ENCODE measurements around the gene MAEA.
"Not testable (repeated sequence)": the region's sequence is repeated elsewhere in the genome, so short reads cannot be mapped to it uniquely, and the experiment has no call there.

The MAEA gene

DNA sequence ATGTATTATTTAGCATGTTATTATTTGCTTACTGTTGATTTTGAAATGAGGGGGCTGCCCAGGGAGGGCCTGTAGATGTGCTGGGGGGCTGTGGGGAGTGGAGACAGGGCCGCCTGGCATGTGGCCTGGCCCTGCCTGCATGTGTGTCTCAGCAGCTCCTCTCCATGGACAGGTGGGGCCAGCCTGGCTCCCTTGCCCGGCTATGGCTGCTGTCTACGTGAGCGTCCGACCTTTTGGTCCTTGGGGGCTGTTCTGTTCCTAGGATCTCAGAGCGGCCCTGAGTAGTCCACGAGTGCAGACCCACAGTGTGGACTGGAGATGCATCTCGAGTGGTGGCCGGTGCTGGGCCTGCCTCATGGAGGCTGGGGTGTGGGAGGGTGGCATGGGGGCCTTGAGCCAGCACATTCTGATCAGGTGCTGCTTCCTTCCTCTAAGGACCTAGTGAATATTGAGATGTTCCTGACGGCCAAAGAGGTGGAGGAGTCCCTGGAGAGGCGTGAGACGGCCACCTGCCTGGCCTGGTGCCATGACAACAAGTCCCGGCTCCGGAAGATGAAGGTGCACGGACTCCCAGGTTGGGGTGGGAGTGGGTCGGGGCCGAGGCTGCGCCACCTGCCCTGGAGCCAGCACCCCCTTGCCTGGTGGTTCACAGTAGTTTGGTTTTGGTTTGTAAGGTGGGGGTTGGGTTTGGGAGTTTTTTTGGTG lies 32.4 kb downstream of the MAEA start:
- no peak for DNase-seq (ENCODE audit: low read depth in 2 of 2)

DNA sequence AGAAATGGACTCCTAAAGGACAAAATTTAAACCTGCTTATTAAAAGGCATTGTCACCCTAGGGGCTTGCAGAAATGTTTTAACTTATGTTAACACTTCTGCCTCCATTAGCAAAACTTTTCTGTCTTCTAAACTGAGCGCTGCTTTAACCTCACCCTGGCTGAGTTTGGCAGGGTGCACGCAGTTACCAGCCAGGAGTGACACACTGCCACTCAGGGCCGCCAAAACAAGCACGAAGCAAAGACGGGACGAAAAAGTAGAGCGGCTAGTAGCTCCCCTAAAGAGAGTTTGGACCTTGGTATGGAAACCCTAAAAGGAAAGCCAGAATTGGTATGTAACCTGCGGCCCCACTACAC lies 33.6 kb downstream of the MAEA start:
- no peak for DNase-seq (ENCODE audit: low read depth in 2 of 2)

DNA sequence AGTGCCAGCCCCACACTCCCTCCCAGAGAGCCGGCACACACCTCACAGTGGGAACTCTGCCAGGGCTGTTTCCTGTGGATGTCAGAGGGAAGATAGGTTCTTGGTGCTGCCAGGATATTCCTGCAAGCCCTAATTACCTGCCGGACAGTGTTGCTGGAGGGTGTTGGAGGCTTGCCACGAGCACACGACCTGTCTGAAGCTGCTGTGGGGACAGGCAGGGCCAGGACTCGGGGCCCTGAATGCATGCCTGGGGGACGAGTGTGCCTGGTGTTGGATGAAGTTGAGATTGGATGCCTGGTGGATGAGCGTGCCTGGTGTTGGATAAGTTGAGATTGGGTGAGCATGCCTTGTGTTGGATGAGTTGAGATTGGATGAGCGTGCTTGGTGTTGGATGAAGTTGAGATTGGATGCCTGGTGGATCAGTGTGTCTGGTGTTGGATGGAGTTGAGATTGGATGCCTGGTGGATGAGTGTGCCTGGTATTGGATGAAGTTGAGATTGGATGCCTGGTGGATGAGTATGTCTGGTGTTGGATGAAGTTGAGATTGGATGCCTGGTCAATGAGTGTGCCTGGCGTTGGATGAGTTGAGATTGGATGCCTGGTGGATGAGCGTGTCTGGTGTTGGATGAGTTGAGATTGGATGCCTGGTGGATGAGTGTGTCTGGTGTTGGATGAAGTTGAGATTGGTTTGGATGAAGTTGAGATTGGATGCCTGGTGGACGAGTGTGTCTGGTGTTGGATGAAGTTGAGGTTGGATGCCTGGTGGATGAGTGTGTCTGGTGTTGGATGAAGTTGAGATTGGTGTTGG lies 34.1 kb downstream of the MAEA start:
- peak; percentile 46 to 54 for DNase-seq (ENCODE audit: low read depth in 2 of 2)

DNA sequence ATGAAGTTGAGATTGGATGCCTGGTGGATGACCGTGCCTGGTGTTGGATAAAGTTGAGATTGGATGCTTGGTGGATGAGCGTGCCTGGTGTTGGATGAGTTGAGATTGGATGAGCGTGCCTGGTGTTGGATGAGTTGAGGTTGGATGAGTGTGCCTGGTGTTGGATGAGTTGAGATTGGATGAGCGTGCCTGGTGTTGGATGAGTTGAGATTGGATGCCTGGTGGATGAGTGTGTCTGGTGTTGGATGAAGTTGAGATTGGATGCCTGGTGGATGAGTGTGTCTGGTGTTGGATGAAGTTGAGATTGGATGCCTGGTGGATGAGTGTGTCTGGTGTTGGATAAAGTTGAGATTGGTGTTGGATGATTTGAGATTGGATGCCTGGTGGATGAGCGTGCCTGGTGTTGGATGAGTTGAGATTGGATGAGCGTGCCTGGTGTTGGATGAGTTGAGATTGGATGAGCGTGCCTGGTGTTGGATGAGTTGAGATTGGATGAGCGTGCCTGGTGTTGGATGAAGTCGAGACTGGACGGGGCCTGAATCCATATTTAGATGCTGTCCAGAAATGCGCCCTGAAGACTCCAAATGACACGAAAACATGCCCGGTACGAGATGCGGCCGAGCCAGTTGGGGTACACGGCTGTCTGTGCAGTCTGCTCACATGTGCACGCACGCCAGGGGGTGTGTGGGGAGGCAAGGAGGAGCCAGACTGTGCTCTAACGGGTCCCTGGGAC lies 34.9 kb downstream of the MAEA start:
- DNase-seq (ENCODE audit: low read depth in 2 of 2): not testable (repeated sequence)

DNA sequence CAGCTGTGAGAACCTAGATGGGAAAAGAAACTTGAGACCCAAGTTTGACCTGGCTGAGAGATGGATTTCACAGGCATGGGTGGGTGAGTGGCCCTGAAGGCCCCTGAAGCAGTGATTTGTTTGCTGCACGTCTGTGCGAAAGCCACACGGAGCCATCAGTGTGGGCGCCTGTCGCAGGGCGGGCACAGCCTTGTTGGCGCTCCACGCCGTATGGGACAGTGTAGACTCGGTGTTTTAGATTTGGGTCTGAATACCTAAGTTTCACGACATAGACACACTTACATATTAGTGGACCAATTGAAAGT lies 35.4 kb downstream of the MAEA start:
- DNase-seq (ENCODE audit: low read depth in 2 of 2): no peak

DNA sequence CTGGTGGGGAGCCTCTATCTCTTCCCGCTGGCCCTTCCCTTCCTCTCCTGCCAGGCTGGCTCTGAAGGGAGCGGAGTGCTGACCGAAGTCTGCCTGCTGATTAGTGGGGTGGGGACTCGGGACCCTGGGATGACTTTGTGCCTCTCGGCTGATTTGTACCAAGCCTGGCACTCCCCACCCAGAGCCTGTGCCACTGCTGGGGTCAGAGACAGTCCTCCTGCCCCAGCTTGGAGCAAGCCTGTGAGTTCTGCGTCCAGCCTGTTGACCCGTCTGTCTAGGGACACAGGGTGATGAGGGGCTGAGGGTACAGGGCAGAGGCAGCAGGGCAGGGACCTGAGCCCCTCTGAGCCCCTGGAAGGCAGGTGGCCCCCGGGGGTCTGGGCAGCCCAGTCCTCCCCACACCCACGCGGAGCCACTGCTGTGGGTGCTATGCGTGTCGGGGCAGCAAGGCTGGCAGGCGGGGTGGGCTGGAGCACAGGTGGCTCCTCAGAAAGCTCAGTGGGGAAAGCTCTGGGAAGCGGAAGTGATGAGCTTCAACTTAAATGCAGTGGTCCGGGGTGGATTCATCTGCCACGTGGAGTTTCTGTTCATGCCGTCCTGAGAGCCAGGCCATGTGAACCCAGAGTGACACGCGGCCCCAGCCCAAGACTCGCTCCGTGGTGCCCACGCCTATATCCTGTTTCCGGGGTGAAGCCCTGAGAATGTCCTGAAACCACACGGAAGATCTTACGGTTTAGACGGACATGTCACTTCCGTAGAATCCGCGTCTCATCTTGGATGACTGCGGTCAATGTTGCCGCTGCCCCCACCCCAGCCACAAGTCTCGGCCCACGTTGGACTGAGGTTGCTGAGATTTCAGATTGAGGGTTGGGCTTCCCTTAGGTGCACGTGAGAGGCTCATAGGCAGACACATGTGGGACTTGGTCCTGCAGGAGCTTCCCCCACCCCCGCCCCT lies 36.3 kb downstream of the MAEA start:
- DNase-seq (ENCODE audit: low read depth in 2 of 2): no peak

DNA sequence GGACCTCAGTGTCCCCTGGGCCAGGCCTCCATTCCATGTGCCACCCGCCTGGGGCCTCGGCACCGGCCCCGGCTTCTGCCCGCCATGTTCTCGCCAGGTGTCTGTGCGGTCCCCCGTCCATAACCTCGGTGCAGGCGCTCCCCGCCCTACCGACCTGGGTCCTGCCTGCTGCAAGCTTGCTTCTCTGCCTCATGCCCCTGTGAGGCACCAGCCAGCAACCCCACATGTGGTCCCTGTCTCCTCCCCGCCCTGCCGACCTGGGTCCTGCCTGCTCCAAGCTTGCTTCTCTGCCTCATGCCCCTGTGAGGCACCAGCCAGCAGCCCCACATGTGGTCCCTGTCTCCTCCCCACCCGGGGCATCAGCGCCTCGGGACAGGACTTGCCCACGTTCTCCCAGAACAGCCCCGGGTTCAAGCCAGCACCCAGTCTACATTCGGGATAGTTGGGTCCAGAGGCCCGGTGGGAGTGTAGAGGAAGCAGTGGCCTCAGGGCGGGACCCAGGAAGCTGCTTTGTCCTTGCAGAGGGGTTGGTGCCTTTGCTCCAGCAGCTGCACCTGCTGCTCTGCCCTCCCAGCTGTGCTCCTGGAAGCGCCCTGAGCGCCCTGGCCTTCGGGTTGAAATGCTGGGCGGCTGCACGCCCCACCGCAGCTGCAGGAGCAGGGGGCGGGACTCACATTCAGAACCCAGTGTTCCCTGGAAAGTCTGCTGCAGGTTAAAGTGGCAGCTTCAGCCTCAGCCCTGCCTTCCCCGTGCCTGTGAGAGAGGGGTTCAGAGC lies 37.2 kb downstream of the MAEA start:
- DNase-seq (ENCODE audit: low read depth in 2 of 2): no peak

- DNase-seq (ENCODE audit: low read depth in 2 of 2): no peak
Observed at GRCh38 chr4:1327526-1328266, 38.0 kb downstream of the MAEA start.

DNA sequence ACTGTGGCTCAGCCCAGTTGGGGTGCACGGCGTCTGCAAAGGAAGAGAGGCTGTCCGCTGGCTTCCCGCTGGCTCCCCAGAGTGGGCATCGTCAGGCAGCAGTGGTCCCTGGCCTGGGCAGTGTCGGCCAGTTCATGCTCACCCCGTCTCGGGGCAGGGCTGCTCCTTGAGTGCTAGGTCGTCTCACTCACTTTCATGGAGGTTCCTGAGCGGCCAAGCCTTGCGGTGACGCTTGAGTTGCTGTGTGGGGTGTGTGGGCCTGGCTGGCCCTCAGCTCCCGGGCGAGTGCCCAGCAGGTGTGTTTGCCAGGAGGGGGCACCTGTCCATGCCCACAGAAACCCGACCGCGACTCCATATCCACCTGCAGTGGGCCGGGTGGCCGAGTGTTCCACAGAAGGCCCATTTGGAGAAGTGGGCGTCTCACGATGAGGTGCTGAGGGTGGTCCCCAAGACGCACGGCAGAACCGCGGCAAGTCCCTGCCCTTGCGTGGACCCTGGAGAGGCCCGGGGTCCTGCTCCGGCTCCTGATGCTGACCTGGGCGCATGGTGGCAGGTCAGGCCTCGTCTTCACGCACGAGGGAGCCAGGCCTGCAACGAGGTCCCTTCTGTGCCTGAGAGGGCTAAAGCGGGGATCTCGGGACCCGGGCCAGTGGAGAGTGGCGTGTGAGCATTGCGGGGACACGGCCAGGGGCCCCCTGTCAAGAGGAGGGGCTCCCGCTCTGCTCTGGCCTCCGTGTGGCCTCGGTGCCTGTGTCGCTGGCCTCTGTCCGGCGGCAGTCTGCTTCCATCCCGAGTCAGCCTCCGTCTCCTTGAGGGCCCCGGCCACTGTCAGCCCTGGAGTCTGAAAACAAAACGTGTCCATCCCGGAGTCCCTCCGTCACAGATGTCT lies 38.8 kb downstream of the MAEA start:
- no peak for DNase-seq (ENCODE audit: low read depth in 2 of 2)

DNA sequence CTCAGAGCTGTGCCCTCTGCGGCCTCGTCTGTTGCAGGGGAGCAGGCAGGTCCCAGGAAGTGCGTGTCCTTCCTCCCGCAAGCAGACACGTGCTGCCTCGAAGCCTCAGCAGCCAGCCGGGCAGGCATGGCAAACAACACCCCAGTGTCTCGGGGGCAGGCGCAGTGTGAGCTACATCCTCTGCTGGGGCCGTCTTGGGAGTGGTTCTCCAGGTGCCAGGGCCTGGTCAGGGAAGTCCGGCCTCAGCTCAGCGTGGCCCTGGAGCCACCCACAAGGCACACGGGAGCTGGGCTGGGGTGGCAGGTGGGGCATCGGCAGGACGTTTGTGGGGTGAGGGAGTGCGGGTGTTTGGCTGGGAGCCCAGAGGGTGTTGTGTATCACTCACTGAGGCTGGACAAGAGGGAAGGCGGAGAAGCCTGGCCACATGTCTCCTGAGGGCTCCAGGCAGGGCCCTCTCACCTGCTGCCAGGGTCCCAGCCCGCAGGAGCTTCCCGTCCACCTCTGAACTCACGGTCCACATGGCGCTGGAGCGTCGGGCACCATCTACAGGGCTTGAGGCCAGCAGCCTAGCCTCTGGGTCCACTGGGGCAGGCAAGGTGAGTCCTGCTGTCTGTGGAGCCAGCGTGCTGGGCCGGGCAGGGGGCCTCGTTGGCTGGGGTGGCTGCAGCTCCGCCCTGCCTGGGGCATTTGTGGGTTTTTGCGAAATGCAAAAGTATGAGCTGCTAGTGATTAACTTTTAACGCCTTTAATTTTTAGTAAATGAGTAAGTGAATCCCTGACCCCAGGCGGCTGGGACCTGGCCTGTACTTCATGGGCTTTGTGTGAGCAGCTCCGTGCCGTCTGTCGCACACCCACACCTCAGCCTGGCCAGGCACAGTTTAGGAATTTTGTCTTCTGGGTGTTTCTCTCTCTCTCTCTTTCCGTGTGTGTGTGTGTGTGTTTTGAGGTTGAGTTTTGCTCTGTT lies 40.0 kb downstream of the MAEA start:
- no peak for DNase-seq (ENCODE audit: low read depth in 2 of 2)

- DNase-seq (ENCODE audit: low read depth in 2 of 2): no peak
Observed at GRCh38 chr4:1330761-1331590, 41.3 kb downstream of the MAEA start.

DNA sequence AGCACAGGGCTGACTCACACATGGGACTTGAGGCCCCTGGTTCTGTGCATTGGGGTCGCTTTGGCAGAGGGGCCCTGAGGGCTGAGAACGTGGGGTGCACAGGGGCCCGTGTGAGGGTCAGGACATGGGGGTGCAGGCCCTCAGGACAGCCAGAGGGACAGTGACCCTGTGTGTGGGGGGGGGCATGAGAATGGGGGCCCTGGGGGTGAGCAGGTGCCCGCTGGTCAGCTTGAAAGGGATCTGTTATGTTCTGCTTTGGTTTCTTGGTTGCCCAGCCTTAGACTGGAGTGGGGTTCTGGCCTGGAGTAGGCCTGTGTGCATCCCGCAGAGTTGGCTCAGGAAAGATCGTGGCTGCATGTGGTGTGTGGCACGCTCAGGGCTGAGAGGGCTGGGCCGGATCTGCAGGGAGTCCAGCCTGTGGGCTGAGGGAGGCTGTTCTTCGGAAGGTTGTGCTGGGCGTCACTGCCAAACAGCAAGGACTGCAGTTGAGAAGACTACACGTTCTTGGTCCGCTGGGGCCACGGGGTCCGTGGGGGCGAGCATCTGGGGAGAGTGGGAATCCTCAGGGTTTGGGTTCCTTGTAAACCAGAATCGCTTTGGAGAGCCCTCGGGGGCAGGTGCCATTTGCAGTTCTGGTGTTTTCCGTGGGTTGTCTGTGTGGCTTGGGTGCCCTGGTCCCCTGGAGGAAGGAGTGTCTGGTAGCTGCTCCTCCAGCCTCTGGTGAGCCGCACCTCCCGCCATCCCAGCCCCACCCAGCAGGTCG lies 42.1 kb downstream of the MAEA start:
- DNase-seq (ENCODE audit: low read depth in 2 of 2): no peak

GRCh38 chr4:1332686-1333085 lies 43.0 kb downstream of the MAEA start:
- DNase-seq (ENCODE audit: low read depth in 2 of 2): no peak

GRCh38 chr4:1333256-1333655 lies 43.6 kb downstream of the MAEA start:
- no peak for DNase-seq (ENCODE audit: low read depth in 2 of 2)

GRCh38 chr4:1333851-1334578 lies 44.3 kb downstream of the MAEA start:
- not testable (repeated sequence) for DNase-seq (ENCODE audit: low read depth in 2 of 2)

- no peak for DNase-seq (ENCODE audit: low read depth in 2 of 2)
Observed at GRCh38 chr4:1334579-1334895, 44.8 kb downstream of the MAEA start.

Data from fibroblast of skin of left quadriceps (primary cell).